Chondrocyte (in vitro differentiated cells): Measurements from ENCODE around the gene CRB2. TPM values are rescaled to one million over a fixed set of nuclear protein-coding genes. Genes with fewer than 3 reads are reported as not detected.

ENCODE experiments used
- DNase-seq: peaks from one replicate; pipeline ENCODE4 v3.0.0; 2021; ENCODE audit warnings: mixed read lengths, low spot score
- H3K27ac Mint-ChIP-seq: one replicate; pipeline ENCODE4 v1.8.0; 2021; ENCODE audit warnings: mild to moderate bottlenecking, moderate library complexity, mixed read lengths; ENCODE audit not compliant: unreplicated experiment
- H3K27me3 Mint-ChIP-seq: 2 replicates; pipeline ENCODE4 v1.8.0; 2021; ENCODE audit warnings: low read depth, mixed read lengths
- H3K36me3 Mint-ChIP-seq: 2 replicates; pipeline ENCODE4 v1.8.0; 2021; ENCODE audit warnings: low read depth, mixed read lengths
- H3K4me1 Mint-ChIP-seq: 2 replicates; pipeline ENCODE4 v1.8.0; 2021; ENCODE audit warnings: low read depth, mild to moderate bottlenecking, mixed read lengths
- H3K4me3 Mint-ChIP-seq: one replicate; pipeline ENCODE4 v1.8.0; 2021; ENCODE audit warnings: mild to moderate bottlenecking, moderate library complexity, mixed read lengths; ENCODE audit not compliant: unreplicated experiment
- H3K9me3 Mint-ChIP-seq: 2 replicates; pipeline ENCODE4 v1.8.0; 2021; ENCODE audit warnings: low read depth, mixed read lengths
- total RNA-seq: library from RNA; stranded (reverse); gene quantifications from 3 replicates; pipeline ENCODE4 v1.2.1, GENCODE V29; 2021
- TF ChIP-seq, protein P1 (sequence below): fragments of 200-600 bp; sonication (generic); IDR thresholded peaks from 2 replicates; pipeline ENCODE4 v1.5.0; 2021; ENCODE audit warnings: antibody characterized with exemption, mild to moderate bottlenecking, moderate library complexity

Gene CRB2
- total RNA-seq, 1 donor from 2014 or later = 0.07 TPM

DNA sequence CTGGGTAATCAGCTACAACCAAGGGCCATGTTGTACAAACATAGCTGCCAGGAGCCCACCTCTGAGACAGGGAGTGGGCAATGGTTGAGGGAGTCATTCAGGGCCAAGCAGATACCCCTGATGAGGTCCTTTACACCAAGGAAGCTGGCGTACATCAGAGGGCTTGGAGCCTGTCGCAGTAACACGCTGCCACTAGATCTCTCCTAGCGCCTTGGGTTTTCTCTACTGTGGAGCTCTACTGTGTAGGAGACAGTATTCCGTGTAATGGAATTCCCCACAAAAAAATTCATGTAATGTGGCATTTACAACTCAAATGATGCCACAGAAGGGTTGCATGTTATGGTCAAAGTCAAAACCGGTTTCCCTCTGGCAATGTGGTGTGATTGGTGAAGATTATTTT is 41.4 kb upstream of the CRB2 start:
- TF ChIP-seq, protein P1, sequence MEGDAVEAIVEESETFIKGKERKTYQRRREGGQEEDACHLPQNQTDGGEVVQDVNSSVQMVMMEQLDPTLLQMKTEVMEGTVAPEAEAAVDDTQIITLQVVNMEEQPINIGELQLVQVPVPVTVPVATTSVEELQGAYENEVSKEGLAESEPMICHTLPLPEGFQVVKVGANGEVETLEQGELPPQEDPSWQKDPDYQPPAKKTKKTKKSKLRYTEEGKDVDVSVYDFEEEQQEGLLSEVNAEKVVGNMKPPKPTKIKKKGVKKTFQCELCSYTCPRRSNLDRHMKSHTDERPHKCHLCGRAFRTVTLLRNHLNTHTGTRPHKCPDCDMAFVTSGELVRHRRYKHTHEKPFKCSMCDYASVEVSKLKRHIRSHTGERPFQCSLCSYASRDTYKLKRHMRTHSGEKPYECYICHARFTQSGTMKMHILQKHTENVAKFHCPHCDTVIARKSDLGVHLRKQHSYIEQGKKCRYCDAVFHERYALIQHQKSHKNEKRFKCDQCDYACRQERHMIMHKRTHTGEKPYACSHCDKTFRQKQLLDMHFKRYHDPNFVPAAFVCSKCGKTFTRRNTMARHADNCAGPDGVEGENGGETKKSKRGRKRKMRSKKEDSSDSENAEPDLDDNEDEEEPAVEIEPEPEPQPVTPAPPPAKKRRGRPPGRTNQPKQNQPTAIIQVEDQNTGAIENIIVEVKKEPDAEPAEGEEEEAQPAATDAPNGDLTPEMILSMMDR = no peak
- Mint-ChIP-seq H3K27ac (no peak overlapping the region), H3K36me3 (no peaks in the 10 kb centered on the region), H3K9me3 (no peaks in the 10 kb centered on the region), H3K4me1 (peaks cover 5% of the 10 kb centered on the region), H3K27me3 (no peaks in the 10 kb centered on the region), H3K4me3 (no peak overlapping the region)
- no peak for DNase-seq

DNA sequence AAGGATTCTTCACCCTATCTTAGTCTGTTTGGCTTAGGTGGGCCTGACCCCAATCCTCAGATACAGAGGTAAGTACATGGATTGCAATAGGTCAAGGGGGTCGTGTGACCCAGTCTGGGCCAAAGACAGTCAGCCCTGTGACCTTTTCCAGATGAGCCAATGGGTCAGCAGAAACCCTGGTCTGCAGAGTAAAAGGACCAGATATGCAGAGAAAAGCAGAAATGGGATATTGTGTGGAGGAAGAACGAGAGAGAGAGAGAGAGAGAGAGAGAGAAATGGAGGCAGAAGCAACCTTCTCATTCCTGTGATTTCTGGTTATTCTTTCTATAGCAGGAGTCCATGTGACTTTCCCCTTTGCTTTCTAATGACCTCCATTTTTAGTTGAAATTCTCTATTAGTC is 40.4 kb upstream of the CRB2 start:
- no peaks in the 10 kb centered on the region for H3K27me3 Mint-ChIP-seq
- TF ChIP-seq, protein P1 = no peak
- H3K27ac Mint-ChIP-seq = no peak overlapping the region
- H3K9me3 Mint-ChIP-seq = no peaks in the 10 kb centered on the region
- no peak overlapping the region for H3K4me3 Mint-ChIP-seq
- H3K4me1 Mint-ChIP-seq = peaks cover 5% of the 10 kb centered on the region
- no peak for DNase-seq
- no peaks in the 10 kb centered on the region for H3K36me3 Mint-ChIP-seq

DNA sequence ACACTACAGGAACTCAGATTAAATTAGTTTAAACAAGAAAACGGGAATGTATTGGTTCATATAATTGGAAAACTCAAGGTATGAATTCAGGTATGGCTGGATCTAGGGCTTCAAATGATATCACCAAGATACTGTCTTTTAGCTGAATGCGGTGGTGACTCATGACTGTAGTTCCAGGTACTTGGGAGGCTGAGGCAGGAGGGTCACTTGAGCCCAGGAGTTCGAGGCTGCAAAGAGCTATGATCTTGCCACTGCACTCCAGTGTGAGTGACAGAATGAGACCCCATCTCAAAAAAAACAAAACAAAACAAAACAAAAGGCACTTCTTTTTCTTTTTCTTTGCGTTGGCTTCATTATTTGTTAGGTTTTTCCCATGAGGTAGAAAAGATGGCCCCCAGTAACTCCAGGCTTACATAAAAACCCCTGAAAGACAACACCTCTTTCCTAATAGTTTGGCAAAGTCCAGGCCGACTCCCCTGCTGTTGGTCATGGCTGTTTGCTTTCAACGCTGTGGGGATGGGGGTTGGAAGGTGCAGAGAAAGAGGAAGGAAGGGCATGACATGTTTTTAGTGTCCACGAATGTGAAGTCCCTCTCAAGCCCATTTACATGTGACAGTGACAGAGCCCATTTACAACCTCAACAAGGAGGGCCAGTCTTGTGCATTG is 39.8 kb upstream of the CRB2 start:
- no peaks in the 10 kb centered on the region for H3K27me3 Mint-ChIP-seq
- H3K4me3 Mint-ChIP-seq = no peak overlapping the region
- TF ChIP-seq, protein P1 = no peak
- no peaks in the 10 kb centered on the region for H3K36me3 Mint-ChIP-seq
- no peaks in the 10 kb centered on the region for H3K9me3 Mint-ChIP-seq
- H3K27ac Mint-ChIP-seq = no peak overlapping the region
- DNase-seq = no peak
- peaks cover 5% of the 10 kb centered on the region for H3K4me1 Mint-ChIP-seq

DNA sequence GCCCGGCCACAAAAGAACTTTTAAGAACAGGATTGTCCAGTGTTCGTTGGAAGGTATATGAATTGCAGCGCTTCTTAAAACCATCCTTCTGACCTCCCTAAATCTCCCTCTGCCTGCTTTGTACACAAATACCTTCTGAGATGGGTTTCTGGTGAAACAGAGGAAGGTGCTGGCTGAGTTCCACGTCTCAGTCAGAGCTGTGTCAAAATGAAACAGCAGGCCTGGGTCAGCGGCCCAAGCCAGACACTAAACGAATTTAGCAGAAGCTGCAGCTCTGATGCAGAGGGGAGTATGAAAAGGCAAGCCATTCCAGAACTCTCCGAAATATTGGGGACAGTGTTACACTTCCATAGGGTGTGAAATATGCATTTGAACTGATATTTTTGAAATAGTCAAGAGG is 37.8 kb upstream of the CRB2 start:
- peaks cover 17% of the 10 kb centered on the region for H3K4me1 Mint-ChIP-seq
- no peaks in the 10 kb centered on the region for H3K27me3 Mint-ChIP-seq
- H3K4me3 Mint-ChIP-seq = no peak overlapping the region
- H3K27ac Mint-ChIP-seq = no peak overlapping the region
- no peaks in the 10 kb centered on the region for H3K9me3 Mint-ChIP-seq
- H3K36me3 Mint-ChIP-seq = no peaks in the 10 kb centered on the region
- TF ChIP-seq, protein P1 = no peak
- DNase-seq = peak; percentile 29

DNA sequence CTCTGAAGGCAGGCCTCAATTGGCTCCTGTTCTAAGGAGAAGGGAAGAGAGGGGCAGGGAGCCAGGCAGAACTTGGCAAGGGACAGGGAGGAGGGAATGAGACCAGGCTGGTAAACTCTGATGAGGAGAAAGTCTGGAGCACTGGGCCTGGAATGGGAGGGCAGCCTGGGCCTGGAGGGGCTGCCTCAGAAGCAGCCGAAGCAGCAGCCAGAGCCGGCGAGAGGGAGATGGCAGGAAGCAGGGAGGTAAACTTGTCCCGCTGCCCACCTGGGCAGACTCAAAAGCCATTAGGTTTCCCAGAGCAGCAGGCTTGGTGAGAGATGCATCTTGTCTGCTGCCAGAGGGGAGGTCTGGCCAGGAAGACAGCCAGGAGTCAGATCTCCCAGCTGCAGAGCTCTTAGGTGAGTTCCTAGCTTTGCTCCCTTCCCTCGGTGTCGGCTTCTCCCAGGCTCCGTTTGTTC is 37.0 kb upstream of the CRB2 start:
- H3K4me3 Mint-ChIP-seq = no peak overlapping the region
- H3K36me3 Mint-ChIP-seq = no peaks in the 10 kb centered on the region
- peaks cover 20% of the 10 kb centered on the region for H3K4me1 Mint-ChIP-seq
- DNase-seq = peak; percentile 70
- H3K27me3 Mint-ChIP-seq = no peaks in the 10 kb centered on the region
- H3K9me3 Mint-ChIP-seq = no peaks in the 10 kb centered on the region
- no peak overlapping the region for H3K27ac Mint-ChIP-seq
- TF ChIP-seq, protein P1 = no peak
